ACC112 (cell line): ENCODE data around the gene FRAS1.
"Not testable (repeated sequence)": the region's sequence is repeated elsewhere in the genome, so short reads cannot be mapped to it uniquely, and the experiment has no call there.

Source experiments
- H2AFZ ChIP-seq: fragments of 200-600 bp; sonication (generic); one replicate; pipeline ENCODE4 v1.6.0; 2017; ENCODE audit warnings: antibody characterized with exemption, low read length; ENCODE audit not compliant: unreplicated experiment
- H3K27ac ChIP-seq: fragments of 200-600 bp; sonication (generic); 2 replicates; pipeline ENCODE4 v1.5.1; 2014; ENCODE audit warnings: low read depth, mild to moderate bottlenecking, antibody characterized with exemption, low read length, moderate library complexity
- H3K27me3 ChIP-seq: fragments of 200-600 bp; sonication (generic); 2 replicates; pipeline ENCODE4 v1.6.1; 2014; ENCODE audit warnings: mild to moderate bottlenecking, antibody characterized with exemption, low read length, moderate library complexity, mixed read lengths; ENCODE audit not compliant: insufficient read depth
- H3K36me3 ChIP-seq: fragments of 200-600 bp; sonication (generic); 2 replicates; pipeline ENCODE4 v1.6.1; 2016; ENCODE audit warnings: mild to moderate bottlenecking, antibody characterized with exemption, low read length, moderate library complexity, mixed read lengths; ENCODE audit not compliant: insufficient read depth
- H3K4me1 ChIP-seq: fragments of 200-600 bp; sonication (generic); one replicate; pipeline ENCODE4 v1.6.1; 2016; ENCODE audit warnings: low read length, mixed read lengths; ENCODE audit not compliant: insufficient read depth, unreplicated experiment, control insufficient read depth
- H3K4me3 ChIP-seq: fragments of 200-600 bp; sonication (generic); 2 replicates; pipeline ENCODE4 v1.5.1; 2014; ENCODE audit warnings: mild to moderate bottlenecking, low read depth, low read length
- H3K79me2 ChIP-seq: fragments of 200-600 bp; sonication (generic); one replicate; pipeline ENCODE4 v1.6.0; 2016; ENCODE audit warnings: low read length; ENCODE audit not compliant: control insufficient read depth, unreplicated experiment, insufficient read depth

The FRAS1 gene

GRCh38 chr4:78190595-78190994 lies 133.5 kb downstream of the FRAS1 start:
- Histone ChIP-seq H3K79me2 (no peaks in the 10 kb centered on the region), H3K27me3 (no peaks in the 10 kb centered on the region), H3K4me1 (no peaks in the 10 kb centered on the region), H3K27ac (no peak overlapping the region), H3K4me3 (no peak overlapping the region), H2AFZ (no peak overlapping the region), H3K36me3 (no peaks in the 10 kb centered on the region)

GRCh38 chr4:78197947-78198346 lies 140.8 kb downstream of the FRAS1 start:
- Histone ChIP-seq H3K4me1 (no peaks in the 10 kb centered on the region), H3K79me2 (no peaks in the 10 kb centered on the region), H2AFZ (no peak overlapping the region), H3K27ac (no peak overlapping the region), H3K4me3 (no peak overlapping the region), H3K27me3 (0 out of 2 replicates have a peak, but pooled peaks cover 4% of the 10 kb centered on the region), H3K36me3 (no peaks in the 10 kb centered on the region)

- Histone ChIP-seq H3K27ac (no peak overlapping the region), H3K4me1 (no peaks in the 10 kb centered on the region), H3K79me2 (no peaks in the 10 kb centered on the region), H3K36me3 (no peaks in the 10 kb centered on the region), H3K4me3 (no peak overlapping the region), H2AFZ (no peak overlapping the region), H3K27me3 (0 out of 2 replicates have a peak, but pooled peaks cover 4% of the 10 kb centered on the region)
Observed at GRCh38 chr4:78199984-78200383, 142.9 kb downstream of the FRAS1 start.

DNA sequence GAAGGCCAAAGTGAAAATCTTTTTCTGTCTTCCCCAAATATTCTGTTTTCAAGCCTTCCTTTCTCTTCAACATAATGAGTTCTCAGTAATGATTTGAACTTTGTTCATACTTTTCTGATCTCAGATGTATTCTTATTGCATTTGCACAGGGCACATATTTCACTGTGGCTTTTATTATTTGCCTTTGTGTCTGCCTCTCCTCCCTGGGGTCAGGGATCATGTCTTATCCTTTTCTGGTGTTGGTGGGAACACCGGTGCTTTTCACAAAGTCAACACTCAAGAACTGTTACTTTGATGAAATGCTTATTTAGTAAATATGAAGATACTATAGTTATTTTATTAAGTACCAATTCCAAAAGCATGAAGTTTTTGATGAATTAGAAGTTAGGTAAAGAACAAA lies 143.8 kb downstream of the FRAS1 start:
- H2AFZ ChIP-seq = no peak overlapping the region
- 0 out of 2 replicates have a peak, but pooled peaks cover 4% of the 10 kb centered on the region for H3K27me3 ChIP-seq
- H3K79me2 ChIP-seq = no peaks in the 10 kb centered on the region
- H3K4me3 ChIP-seq = no peak overlapping the region
- H3K4me1 ChIP-seq = no peaks in the 10 kb centered on the region
- no peak overlapping the region for H3K27ac ChIP-seq
- no peaks in the 10 kb centered on the region for H3K36me3 ChIP-seq

GRCh38 chr4:78204176-78204575 lies 147.1 kb downstream of the FRAS1 start:
- Histone ChIP-seq H3K4me1 (no peaks in the 10 kb centered on the region), H3K27ac (no peak overlapping the region), H3K79me2 (no peaks in the 10 kb centered on the region), H3K27me3 (peaks cover 10% of the 10 kb centered on the region; the same call in 1 of the 2 replicates), H2AFZ (no peak overlapping the region), H3K4me3 (no peak overlapping the region), H3K36me3 (no peaks in the 10 kb centered on the region)

DNA sequence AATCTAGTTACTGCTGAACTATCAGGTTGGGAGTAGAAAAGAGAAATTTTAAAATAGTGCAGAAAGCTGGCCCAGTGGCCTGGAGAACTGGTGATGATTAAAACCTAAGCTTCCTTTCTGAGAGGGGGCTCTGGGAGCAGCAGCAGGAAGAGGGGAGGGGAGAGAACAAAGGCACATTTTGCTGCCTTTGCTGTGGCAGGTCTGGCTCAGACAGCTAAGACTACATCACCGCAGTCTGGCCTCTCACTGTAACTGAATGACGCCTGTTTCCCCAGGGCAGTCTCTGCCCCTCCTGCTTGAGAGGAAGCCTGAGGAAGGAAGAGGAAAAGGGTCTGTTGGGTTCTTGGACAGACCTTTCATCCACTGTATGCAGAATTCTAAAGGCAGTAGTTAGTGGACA lies 148.5 kb downstream of the FRAS1 start:
- no peak overlapping the region for H2AFZ ChIP-seq
- no peak overlapping the region for H3K27ac ChIP-seq
- no peaks in the 10 kb centered on the region for H3K4me1 ChIP-seq

GRCh38 chr4:78207541-78207940 lies 150.4 kb downstream of the FRAS1 start:
- Histone ChIP-seq H3K27me3 (peaks cover 10% of the 10 kb centered on the region; the same call in 1 of the 2 replicates), H3K4me1 (no peaks in the 10 kb centered on the region), H3K79me2 (no peaks in the 10 kb centered on the region), H3K36me3 (no peaks in the 10 kb centered on the region), H2AFZ (no peak overlapping the region), H3K4me3 (no peak overlapping the region), H3K27ac (no peak overlapping the region)

More for the DNA sequence above, 148.5 kb downstream of the FRAS1 start:
- peaks cover 10% of the 10 kb centered on the region; the same call in 1 of the 2 replicates for H3K27me3 ChIP-seq
- H3K4me3 ChIP-seq = no peak overlapping the region
- no peaks in the 10 kb centered on the region for H3K36me3 ChIP-seq
- no peaks in the 10 kb centered on the region for H3K79me2 ChIP-seq

- Histone ChIP-seq H3K79me2 (no peaks in the 10 kb centered on the region), H2AFZ (no peak overlapping the region), H3K27me3 (peaks cover 10% of the 10 kb centered on the region; the same call in 1 of the 2 replicates)
Observed at GRCh38 chr4:78207951-78208350, 150.8 kb downstream of the FRAS1 start.

DNA sequence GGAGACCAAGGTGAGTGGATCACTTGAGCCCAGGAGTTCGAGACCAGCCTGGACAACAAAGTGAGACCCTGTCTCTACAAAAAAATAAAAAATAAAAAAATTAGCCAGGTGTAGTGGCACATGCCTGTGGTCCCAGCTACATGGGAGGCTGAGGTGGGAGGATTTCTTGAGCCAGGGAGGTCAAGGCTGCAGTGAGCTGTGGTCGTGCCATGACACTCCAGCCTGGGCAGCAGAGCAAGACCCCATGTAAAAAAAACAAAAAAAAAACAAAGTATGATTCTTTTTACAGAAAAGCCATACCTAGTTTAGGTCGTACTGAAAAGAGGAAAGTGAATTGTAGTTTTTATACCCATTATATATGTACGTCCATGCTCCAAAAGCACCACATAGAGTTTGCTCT lies 151.8 kb downstream of the FRAS1 start:
- not testable (repeated sequence) for H3K27me3 ChIP-seq, H3K36me3 ChIP-seq, H3K4me1 ChIP-seq, H3K27ac ChIP-seq, H3K4me3 ChIP-seq, H3K79me2 ChIP-seq, H2AFZ ChIP-seq

More at GRCh38 chr4:78207951-78208350, 150.8 kb downstream of the FRAS1 start:
- Histone ChIP-seq H3K4me1 (no peaks in the 10 kb centered on the region), H3K4me3 (no peak overlapping the region), H3K27ac (no peak overlapping the region), H3K36me3 (no peaks in the 10 kb centered on the region)

DNA sequence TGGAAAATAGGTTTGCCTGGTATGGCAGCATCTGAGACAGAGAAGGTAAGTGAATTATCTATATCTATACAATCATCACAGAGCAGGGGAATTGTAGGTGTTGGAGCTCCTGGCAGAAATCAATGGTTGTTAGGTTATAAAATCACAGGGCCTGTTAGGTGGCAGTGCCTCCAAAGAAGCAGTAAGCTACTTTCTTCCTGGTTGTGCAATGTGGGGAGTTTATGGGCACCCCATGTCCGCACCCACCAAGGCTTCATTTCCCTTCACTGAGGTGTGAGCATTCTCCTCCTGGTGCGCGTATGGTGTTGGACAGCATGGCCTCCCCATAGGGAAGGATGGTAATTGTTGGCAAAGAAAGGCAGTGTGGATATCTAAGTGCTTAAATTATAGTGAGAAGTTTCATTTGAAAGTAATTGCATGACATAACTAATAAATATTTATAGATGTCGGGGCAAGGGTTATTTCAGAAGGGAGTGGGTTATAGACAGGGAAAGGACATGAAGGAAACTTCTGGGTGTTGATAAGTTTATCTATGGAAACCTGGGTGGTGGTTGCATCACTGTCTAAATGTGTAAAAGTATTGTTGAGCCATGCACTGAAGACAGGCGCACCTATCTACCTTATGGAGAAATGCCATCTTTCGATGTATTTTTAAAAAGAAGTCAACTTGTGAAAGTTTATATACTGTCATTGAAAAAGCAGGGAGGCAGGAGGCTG lies 153.7 kb downstream of the FRAS1 start:
- no peak overlapping the region for H2AFZ ChIP-seq
- no peaks in the 10 kb centered on the region for H3K36me3 ChIP-seq
- no peak overlapping the region for H3K27ac ChIP-seq
- peaks cover 10% of the 10 kb centered on the region; the same call in 1 of the 2 replicates for H3K27me3 ChIP-seq
- no peaks in the 10 kb centered on the region for H3K79me2 ChIP-seq
- no peaks in the 10 kb centered on the region for H3K4me1 ChIP-seq
- no peak overlapping the region for H3K4me3 ChIP-seq

- H3K27ac ChIP-seq = no peak overlapping the region
- no peaks in the 10 kb centered on the region for H3K27me3 ChIP-seq
- no peak overlapping the region for H2AFZ ChIP-seq
- H3K4me1 ChIP-seq = no peaks in the 10 kb centered on the region
- H3K4me3 ChIP-seq = no peak overlapping the region
- no peaks in the 10 kb centered on the region for H3K36me3 ChIP-seq
- H3K79me2 ChIP-seq = no peaks in the 10 kb centered on the region
Observed at GRCh38 chr4:78213218-78213617, 156.1 kb downstream of the FRAS1 start.
